NCI-H1694 treated with DMSO at 0.1 percent for 48 hours (cell line): ENCODE measurements around the gene PACSIN2.

Experiments used
- DNase-seq: peaks from one replicate; lab custom pipeline; 2025; lab: John Stamatoyannopoulos, UW

The PACSIN2 gene

GRCh38 chr22:42905702-42906183 is 109.2 kb downstream of the PACSIN2 start:
- DNase-seq: no peak

- DNase-seq: no peak
Measured at GRCh38 chr22:42905217-42905616, 109.7 kb downstream of the PACSIN2 start.

DNA sequence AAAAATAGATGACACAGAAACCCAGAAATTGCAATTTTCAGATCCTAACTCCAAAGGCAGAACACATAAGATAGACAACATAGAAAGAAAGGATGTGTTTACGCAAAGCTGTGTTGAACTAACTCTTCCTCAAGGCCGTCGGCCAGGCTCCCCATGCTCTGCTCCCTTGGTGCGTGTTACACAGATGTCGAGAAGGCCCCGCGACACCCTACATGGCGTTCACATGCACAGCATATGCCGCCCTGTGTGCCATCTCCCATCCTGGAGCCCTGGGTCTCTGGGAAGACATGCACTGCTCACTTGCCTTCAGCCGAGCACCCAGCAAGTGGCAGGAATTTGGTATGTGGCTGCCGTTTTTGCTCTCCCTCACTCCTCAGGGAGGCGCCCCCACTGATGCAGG is 110.9 kb downstream of the PACSIN2 start:
- no peak for DNase-seq

DNA sequence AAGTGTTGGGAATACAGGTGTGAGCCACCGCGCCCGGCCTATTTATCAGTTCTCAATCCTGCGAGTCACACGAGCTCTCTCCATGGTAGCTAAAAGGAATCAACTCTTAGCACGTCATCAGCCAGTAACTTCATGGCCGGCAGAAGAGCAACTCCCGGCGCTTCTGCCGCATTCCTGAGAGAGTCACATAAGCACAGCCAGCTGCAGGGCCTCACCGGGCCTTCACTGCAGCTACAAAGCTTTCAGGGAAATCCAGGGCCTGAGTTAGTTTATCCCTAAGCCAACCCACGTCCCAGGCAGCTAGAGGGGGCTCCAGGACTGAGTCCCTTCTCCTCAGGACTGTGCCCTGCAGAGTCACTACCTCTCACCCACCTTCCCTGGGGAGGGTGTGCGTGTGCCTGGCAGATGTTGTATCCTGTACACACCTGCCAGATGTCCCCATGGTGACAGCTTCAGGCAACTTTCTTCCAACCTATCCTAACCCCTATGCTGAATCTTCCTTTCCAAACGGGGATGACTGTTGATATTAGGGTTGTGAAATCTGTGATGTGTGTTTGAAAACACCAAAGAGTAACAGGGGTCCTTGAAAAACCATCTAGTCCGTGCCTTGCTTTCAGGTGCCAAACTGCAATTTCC is 112.0 kb downstream of the PACSIN2 start:
- DNase-seq: no peak

DNA sequence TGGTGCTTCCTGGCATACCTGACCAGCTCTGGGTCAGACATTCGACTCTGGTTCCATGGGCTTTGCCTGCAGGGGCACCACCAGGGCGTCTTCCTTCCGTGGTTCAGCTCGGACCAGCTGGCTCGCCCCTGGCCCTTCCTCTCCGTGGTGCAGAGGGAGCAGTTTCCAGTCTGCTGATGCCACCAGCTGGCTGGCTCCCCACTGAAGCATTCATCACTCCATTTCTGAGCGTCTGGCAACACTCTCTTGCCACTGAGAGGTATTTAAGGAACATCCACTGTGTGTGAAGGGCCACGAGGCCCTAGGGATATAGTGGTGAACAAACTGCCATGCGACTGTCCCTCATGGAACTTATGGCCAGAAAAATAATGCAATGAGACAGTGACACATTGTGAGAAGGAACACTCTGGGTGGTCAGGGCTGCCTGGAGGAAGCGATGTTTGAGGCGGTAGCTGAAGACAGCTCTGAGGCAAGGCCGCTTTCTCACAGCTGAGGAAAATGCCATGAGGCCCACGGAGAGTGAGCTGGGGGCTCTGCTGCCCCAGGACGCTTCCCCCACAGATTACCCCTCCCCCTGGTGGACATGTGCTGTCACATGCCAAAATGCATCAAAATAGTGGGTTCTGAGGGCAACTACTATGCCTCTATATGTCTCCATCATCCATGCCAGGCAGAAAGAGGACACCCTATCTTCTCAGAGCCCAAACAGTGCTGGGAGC is 113.0 kb downstream of the PACSIN2 start:
- DNase-seq: peak; percentile 15

DNA sequence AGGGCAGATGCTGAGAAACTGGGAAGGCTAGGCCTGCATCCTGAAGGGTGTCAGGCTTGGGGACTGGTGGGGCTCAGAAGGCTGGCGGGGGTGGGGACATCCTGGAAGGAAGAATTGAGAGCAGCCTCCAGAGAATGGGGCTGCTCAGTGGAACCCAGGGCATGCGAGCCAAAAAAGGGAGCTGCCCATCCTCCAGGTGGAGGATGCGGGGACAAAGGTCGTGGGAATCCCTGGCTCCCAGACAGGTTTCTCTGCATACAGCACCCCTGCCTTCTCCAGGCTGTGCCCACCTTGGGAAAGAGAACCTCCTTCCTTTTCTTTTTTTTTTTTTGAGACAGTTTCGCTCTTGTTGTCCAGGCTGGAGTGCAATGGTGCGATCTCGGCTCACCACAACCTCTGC is 117.0 kb downstream of the PACSIN2 start:
- DNase-seq: no peak

GRCh38 chr22:42895541-42895981 is 119.4 kb downstream of the PACSIN2 start:
- DNase-seq: no peak

GRCh38 chr22:42895087-42895486 is 119.9 kb downstream of the PACSIN2 start:
- DNase-seq: no peak

DNA sequence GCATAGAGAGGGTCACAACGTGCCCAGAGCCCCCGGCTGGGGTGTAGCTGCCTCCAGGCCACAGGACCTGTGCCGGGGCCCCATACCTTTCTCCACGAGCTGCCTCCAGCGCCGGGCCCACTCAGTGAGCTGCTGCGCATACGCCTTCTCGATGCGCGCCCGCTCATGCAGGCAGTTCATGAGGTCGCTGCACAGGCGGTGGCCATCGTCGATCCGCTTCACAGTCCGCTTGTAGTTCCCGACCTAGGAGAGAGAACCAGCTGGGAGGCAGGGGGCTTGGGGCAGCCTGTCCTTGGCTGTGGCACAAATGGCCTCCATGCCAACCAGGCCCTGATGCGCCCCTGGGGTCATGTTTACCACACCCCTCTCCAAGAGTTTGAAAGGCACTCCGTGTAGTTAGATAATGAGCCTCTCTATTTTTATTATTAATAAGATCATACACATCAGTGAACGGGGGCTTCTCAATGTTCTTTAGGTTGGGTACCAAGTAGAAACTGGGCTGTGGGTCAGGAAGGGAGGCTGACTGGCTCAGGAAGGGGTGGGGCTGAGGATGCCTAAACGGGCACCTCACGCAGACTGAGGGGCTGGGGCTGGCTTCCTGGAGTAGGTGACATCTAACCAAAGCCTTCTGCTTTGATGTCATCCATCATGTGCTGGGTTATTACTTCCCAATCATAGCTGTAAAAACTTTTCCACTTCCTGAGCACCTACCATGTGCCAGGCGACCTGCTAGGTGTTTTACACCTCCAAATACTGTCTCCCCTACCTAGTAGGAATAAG is 121.4 kb downstream of the PACSIN2 start:
- no peak for DNase-seq

DNA sequence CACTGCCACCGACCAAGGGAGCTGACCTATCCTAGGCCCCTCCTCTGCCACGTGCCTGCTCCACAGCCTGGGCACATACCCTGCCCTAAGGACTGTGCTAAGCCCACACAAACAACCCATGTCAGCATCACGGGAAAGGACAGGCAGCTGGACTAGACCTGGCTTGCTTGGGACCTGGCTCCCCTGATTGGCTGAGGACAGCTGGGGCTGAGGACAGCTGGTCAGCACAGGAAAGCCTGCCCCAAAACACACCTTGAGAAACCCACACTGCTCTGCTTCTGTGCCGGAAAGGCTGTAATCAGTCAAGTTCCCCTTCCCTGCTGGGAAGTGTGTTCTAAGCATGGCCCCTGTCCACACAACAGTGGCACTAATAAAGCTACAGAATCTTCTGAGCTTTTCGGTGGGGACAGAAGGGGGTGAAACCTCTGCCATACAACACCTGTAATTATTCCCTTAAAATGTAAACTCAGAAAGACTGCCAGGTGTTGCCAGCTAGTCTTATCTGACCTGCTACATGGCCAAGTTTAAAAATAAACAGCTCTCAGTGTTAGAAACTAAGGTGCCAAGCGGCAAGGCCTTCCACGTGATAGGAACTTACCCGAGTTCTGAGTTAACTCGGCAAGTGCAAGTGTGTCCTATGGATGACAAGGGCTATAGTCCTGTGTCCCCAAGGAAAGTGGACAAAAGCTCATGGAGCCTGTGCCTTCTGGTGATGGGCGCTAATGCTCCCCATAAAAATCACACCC is 122.2 kb downstream of the PACSIN2 start:
- no peak for DNase-seq

GRCh38 chr22:42892156-42892555 is 122.8 kb downstream of the PACSIN2 start:
- no peak for DNase-seq

GRCh38 chr22:42891696-42892095 is 123.3 kb downstream of the PACSIN2 start:
- DNase-seq: no peak

- DNase-seq: no peak
Measured at GRCh38 chr22:42891008-42891407, 123.9 kb downstream of the PACSIN2 start.

DNA sequence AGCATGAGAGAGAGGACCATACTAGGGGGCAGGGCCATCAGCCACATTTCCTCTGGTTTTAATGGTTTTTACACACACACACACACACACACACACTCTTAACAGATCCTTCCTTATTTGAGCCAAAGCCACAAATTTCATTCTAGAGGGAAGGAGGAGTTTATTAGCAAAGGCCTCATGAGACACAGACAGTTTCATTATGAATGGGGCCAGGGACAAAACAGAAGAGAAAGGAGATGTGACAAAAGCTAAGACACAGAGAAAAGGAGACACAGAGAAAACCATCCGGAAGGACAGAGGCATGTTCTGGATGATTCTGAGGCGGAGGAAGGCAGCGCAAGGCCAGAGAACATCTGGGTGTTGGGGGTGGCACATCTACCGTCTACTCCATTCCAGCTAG is 125.6 kb downstream of the PACSIN2 start:
- DNase-seq: no peak

GRCh38 chr22:42887523-42888507 is 127.1 kb downstream of the PACSIN2 start:
- DNase-seq: no peak

- DNase-seq: no peak
Measured at GRCh38 chr22:42887120-42887519, 127.8 kb downstream of the PACSIN2 start.

GRCh38 chr22:42885446-42885845 is 129.5 kb downstream of the PACSIN2 start:
- no peak for DNase-seq

DNA sequence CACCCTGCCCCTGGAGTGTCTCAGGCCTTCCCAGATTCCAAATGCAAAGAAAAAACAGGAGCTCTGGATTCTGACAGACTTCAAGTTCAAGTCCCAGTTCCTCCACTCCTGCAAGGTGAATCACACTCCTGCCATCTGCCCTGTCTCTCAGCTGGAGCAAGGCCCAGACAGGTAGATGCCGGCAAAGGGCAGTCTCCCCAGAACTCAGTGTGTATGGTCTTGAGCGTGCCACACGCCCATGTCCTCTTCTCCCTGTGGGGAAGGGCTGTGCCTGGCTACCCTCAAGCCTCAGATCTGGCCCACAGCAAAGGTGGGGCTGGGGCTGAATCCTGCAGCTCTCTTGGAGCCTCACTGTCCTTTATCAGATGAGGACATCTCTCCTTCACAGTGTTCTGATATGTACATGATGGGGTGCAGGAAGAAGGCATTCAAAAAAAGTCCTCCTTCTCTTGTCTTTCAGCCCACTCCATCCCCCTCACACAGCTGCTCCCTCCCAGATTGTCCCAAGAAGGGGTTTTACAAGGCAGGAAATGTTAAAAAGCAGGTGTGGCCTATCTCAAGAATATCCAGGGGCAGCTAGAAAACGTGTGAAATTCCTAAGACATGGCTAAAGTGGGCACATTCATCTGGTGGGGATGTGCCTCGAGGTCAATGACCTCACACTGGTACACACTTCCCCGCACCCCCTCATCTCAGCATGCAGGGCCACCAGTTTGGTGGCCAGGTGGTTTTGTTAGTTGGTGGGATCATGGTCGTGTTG is 130.2 kb downstream of the PACSIN2 start:
- DNase-seq: no peak

DNA sequence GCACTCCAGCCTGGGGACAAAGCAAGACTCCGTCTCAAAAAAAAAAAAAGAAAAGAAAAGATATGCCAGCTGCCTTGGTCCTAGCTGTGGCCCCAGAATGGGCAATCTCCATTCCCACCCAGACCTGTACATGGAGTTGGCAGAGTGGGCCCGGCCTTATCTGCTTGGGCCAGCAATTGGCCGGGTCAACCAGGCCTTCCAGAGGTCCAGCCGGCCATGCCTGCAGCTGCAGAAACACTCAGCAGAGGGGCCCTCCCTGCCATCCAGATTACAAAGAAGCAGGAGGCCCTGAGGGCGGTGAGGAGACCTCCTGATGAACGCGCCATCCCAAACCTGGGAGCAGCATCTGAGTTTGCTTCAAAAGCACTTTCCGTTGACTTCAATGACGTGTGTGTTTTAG is 131.0 kb downstream of the PACSIN2 start:
- DNase-seq: no peak

GRCh38 chr22:42883121-42883520 is 131.8 kb downstream of the PACSIN2 start:
- no peak for DNase-seq
